Measurements from ENCODE around the gene NUMB.

The NUMB gene

GRCh38 chr14:73339846-73340595, 118.3 kb downstream of the NUMB start:
- TF ChIP-seq, protein P1, sequence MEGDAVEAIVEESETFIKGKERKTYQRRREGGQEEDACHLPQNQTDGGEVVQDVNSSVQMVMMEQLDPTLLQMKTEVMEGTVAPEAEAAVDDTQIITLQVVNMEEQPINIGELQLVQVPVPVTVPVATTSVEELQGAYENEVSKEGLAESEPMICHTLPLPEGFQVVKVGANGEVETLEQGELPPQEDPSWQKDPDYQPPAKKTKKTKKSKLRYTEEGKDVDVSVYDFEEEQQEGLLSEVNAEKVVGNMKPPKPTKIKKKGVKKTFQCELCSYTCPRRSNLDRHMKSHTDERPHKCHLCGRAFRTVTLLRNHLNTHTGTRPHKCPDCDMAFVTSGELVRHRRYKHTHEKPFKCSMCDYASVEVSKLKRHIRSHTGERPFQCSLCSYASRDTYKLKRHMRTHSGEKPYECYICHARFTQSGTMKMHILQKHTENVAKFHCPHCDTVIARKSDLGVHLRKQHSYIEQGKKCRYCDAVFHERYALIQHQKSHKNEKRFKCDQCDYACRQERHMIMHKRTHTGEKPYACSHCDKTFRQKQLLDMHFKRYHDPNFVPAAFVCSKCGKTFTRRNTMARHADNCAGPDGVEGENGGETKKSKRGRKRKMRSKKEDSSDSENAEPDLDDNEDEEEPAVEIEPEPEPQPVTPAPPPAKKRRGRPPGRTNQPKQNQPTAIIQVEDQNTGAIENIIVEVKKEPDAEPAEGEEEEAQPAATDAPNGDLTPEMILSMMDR (IDR thresholded peaks at IDR 0.05; ENCODE audit: borderline replicate concordance, insufficient read depth, low read depth, low read length): no peak
- H3K4me3 ChIP-seq (ENCODE audit: low read depth, low read length): no peak overlapping the region

DNA sequence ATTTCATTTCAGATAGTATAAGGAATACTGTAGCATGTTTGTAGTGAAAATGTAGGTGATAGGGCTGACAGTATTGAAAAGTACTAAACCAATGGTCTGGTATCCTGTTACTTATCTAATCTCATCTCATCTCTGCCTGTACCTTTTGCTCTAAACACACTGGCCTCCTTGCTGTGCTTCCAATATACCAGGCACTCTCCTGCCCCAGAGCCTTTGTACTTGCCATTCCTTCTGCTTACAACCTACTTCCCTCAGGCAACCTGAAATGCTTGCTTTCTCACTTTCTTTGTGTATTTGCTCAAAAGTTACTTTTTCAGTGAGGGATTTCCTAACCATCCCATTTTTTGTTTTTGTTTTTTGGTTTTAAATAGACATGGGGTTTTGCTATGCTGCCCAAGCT, 119.1 kb downstream of the NUMB start:
- TF ChIP-seq, protein P1 (IDR thresholded peaks at IDR 0.05; ENCODE audit: borderline replicate concordance, insufficient read depth, low read depth, low read length): no peak
- no peak overlapping the region for H3K4me3 ChIP-seq (ENCODE audit: low read depth, low read length)

GRCh38 chr14:73338551-73338950, 119.8 kb downstream of the NUMB start:
- TF ChIP-seq, protein P1 (IDR thresholded peaks at IDR 0.05; ENCODE audit: borderline replicate concordance, insufficient read depth, low read depth, low read length): no peak
- no peak overlapping the region for H3K4me3 ChIP-seq (ENCODE audit: low read depth, low read length)

DNA sequence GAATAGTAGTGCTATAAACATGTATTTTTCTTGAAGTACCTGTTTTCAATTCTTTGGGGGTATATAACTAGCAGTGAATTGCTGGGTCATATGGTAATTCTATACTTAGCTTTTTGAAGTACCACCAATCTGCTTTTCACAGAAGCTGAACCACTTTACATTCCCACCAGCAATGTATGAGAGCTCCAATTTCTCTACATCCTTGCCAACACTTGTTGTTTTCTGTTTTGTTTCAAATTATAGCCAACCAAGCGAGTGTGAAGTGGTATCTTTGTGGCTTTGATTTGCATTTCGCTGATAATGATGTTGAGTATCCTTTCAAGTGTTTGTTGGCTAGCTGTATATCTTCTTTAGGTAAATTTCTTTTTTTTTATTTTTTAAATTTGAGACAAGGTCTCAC, 125.3 kb downstream of the NUMB start:
- H3K4me3 ChIP-seq (ENCODE audit: low read depth, low read length): no peak overlapping the region
- TF ChIP-seq, protein P1 (IDR thresholded peaks at IDR 0.05; ENCODE audit: borderline replicate concordance, insufficient read depth, low read depth, low read length): no peak

- H3K4me3 ChIP-seq (ENCODE audit: low read depth, low read length): no peak overlapping the region
- TF ChIP-seq, protein P1 (IDR thresholded peaks at IDR 0.05; ENCODE audit: borderline replicate concordance, insufficient read depth, low read depth, low read length): no peak
Measured at GRCh38 chr14:73325630-73326299, 132.6 kb downstream of the NUMB start.

- no peak overlapping the region for H3K4me3 ChIP-seq (ENCODE audit: low read depth, low read length)
- TF ChIP-seq, protein P1 (IDR thresholded peaks at IDR 0.05; ENCODE audit: borderline replicate concordance, insufficient read depth, low read depth, low read length): no peak
Measured at GRCh38 chr14:73325063-73325462, 133.3 kb downstream of the NUMB start.

GRCh38 chr14:73324533-73324932, 133.8 kb downstream of the NUMB start:
- no peak overlapping the region for H3K4me3 ChIP-seq (ENCODE audit: low read depth, low read length)
- TF ChIP-seq, protein P1 (IDR thresholded peaks at IDR 0.05; ENCODE audit: borderline replicate concordance, insufficient read depth, low read depth, low read length): no peak
